Measurements from ENCODE around the gene ARHGAP9.
"Not testable (repeated sequence)": the region's sequence is repeated elsewhere in the genome, so short reads cannot be mapped to it uniquely, and the experiment has no call there.

ARHGAP9 gene

DNA sequence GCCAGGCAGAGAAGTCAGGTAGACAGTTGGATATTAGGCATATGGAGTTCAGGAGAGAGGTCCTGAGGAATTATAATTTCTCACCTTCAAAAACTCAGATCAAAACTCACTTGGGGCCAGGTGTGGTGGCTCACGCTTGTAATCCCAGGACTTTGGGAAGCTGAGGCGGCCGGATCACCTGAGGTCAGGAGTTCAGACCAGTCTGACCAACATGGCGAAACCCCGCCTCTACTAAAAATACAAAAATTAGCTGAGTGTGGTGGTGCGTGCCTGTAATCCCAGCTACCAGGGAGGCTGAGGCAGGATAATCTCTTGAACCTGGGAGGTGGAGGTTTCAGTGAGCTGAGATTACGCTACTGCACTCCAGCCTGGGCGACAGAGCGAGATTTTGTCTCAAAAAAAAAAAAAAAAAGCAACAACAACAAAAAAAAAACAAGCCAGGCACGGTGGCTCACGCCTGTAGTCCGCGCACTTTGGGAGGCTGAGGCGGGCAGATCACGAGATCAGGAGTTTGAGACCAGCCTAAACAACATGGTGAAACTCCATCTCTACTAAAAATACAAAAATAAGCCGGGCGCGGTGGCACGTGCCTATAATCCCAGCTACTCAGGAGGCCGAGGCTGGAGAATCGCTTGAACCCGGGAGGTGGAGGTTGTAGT is 22.8 kb upstream of the ARHGAP9 start:
- not testable (repeated sequence) for H3K4me3 ChIP-seq (ENCODE audit: low read depth, low read length); H3K27me3 ChIP-seq (ENCODE audit: control insufficient read depth, insufficient read depth, low read length); H3K9ac ChIP-seq (ENCODE audit: low read depth, low read length); H3K9me3 ChIP-seq (ENCODE audit: control insufficient read depth, insufficient read depth, low read length); H3K27ac ChIP-seq (ENCODE audit: low read depth, low read length); H3K4me1 ChIP-seq (ENCODE audit: control insufficient read depth, insufficient read depth, low read length)
- H3K36me3 ChIP-seq (ENCODE audit: control insufficient read depth, insufficient read depth, low read length), result peaks cover 84% of the 10 kb centered on the region

DNA sequence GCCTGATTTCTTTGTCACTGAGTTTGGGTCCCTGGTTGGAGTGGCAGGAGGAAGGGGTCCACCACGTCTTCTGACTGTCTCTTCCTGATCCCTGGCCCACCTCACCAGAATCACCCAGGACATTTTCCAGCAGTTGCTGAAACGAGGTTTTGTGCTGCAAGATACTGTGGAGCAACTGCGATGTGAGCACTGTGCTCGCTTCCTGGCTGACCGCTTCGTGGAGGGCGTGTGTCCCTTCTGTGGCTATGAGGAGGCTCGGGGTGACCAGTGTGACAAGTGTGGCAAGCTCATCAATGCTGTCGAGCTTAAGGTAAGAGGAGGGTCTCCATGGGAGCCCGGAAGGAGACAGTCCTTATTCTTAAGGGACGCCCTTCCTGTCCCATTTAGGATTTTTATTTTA is 20.5 kb upstream of the ARHGAP9 start:
- H3K36me3 ChIP-seq (ENCODE audit: control insufficient read depth, insufficient read depth, low read length), result peaks cover 89% of the 10 kb centered on the region
- no peaks in the 10 kb centered on the region for H3K9me3 ChIP-seq (ENCODE audit: control insufficient read depth, insufficient read depth, low read length)
- no peak overlapping the region for H3K9ac ChIP-seq (ENCODE audit: low read depth, low read length)
- H3K4me1 ChIP-seq (ENCODE audit: control insufficient read depth, insufficient read depth, low read length), result no peaks in the 10 kb centered on the region
- H3K4me3 ChIP-seq (ENCODE audit: low read depth, low read length), result no peak overlapping the region
- no peaks in the 10 kb centered on the region for H3K27me3 ChIP-seq (ENCODE audit: control insufficient read depth, insufficient read depth, low read length)
- no peak overlapping the region for H3K27ac ChIP-seq (ENCODE audit: low read depth, low read length)

DNA sequence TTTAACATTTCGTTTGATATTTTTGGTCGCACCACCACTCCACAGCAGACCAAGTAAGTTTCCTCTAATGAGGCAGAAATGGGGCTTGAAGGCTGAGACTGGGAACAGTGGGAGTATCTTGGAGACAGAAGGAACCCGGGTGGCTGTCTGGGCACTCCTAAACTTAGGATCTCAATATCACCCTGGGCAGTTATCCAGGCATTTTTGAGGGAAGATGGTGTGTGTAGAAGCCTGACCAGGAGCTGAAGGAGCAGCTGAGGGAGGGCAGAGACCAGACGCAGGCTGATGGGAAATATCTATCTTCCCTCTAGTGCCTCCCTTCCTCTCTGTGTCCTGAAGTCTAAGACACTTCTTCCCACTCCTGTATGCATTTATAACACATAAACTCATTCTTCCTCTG is 18.9 kb upstream of the ARHGAP9 start:
- Histone ChIP-seq H3K4me1 (ENCODE audit: control insufficient read depth, insufficient read depth, low read length) (no peaks in the 10 kb centered on the region), H3K27me3 (ENCODE audit: control insufficient read depth, insufficient read depth, low read length) (no peaks in the 10 kb centered on the region), H3K36me3 (ENCODE audit: control insufficient read depth, insufficient read depth, low read length) (peaks cover 76% of the 10 kb centered on the region), H3K27ac (ENCODE audit: low read depth, low read length) (no peak overlapping the region), H3K4me3 (ENCODE audit: low read depth, low read length) (no peak overlapping the region), H3K9ac (ENCODE audit: low read depth, low read length) (no peak overlapping the region), H3K9me3 (ENCODE audit: control insufficient read depth, insufficient read depth, low read length) (no peaks in the 10 kb centered on the region)

DNA sequence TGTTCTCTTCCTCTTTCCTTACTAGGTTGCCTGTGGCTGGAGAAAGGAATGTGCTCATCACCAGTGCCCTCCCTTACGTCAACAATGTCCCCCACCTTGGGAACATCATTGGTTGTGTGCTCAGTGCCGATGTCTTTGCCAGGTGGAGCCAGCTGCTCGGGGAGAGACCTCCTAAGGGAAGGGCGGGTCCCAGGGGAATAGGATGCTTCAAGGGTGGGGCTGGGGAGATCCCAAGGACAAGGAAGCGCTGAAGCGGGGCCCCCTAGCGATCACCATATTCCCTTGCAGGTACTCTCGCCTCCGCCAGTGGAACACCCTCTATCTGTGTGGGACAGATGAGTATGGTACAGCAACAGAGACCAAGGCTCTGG is 18.5 kb upstream of the ARHGAP9 start:
- no peaks in the 10 kb centered on the region for H3K27me3 ChIP-seq (ENCODE audit: control insufficient read depth, insufficient read depth, low read length)
- no peaks in the 10 kb centered on the region for H3K9me3 ChIP-seq (ENCODE audit: control insufficient read depth, insufficient read depth, low read length)
- H3K4me3 ChIP-seq (ENCODE audit: low read depth, low read length), result no peak overlapping the region
- H3K9ac ChIP-seq (ENCODE audit: low read depth, low read length), result no peak overlapping the region
- no peaks in the 10 kb centered on the region for H3K4me1 ChIP-seq (ENCODE audit: control insufficient read depth, insufficient read depth, low read length)
- H3K27ac ChIP-seq (ENCODE audit: low read depth, low read length), result no peak overlapping the region
- peaks cover 73% of the 10 kb centered on the region for H3K36me3 ChIP-seq (ENCODE audit: control insufficient read depth, insufficient read depth, low read length)

DNA sequence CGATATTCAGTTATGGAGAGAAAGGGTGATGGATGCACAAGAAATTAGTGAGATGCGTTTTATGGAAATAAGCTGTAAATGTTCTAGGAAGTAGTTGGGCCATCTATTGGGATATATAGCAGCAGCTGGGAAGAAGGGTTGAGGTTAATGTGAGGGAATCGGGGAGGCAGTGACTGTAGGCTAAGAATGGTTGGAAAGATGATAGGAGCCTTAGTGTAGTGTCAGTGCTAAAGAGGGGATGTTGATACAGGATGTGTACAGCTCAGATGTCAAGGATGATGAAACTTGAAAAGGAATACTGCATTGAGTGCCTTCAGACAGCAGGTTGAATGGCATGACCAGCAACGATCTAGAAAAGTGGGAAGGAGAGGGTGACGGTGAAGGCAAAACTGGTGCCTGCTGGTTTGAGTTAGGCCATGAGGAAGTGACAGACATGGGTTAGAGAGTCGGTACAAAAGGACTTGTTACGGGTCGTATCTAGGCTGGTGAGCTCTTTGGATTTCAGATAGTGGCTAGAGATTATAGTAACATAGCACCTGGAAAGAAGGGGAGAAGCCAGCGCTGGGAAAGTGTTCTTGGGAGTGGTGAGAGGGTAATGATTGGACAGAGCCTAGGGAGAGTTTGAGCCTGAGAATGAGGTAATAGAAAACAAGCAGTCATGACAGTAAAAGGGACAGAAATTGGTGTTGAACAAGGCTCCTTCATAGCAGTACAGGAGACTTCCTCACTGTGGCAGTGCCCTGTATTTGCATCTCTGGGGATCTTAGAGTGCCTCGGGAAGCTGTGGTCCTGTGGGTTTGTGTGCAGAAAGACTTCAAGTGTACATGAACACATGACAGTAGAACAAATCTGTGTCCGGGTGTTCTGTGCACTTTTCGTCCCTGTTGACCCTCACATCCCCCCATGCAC is 17.8 kb upstream of the ARHGAP9 start:
- Histone ChIP-seq H3K4me1 (ENCODE audit: control insufficient read depth, insufficient read depth, low read length) (no peaks in the 10 kb centered on the region), H3K4me3 (ENCODE audit: low read depth, low read length) (no peak overlapping the region), H3K27ac (ENCODE audit: low read depth, low read length) (no peak overlapping the region), H3K27me3 (ENCODE audit: control insufficient read depth, insufficient read depth, low read length) (no peaks in the 10 kb centered on the region), H3K36me3 (ENCODE audit: control insufficient read depth, insufficient read depth, low read length) (peaks cover 74% of the 10 kb centered on the region), H3K9me3 (ENCODE audit: control insufficient read depth, insufficient read depth, low read length) (peaks cover 5% of the 10 kb centered on the region; the same call in 1 of the 2 replicates), H3K9ac (ENCODE audit: low read depth, low read length) (no peak overlapping the region)

DNA sequence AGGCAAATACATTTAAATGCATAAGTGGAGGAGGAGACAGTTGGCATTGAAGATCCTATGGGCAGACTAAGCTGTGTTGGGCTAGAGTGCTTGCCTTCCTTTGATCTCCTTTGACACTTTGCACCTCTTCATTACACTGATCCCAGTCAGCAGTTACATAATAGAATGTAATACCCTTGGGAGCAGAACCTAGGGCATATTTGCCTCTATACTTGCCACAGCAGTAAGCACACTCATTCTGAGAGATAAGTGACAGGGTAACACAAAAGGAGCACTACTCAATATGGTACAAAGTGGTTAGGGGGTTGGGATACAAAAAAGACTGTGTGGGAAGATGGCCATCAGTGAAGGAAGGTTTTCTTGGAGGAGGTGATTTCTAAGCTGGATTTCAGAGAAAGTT is 17.2 kb upstream of the ARHGAP9 start:
- H3K4me3 ChIP-seq (ENCODE audit: low read depth, low read length), result no peak overlapping the region
- peaks cover 73% of the 10 kb centered on the region for H3K36me3 ChIP-seq (ENCODE audit: control insufficient read depth, insufficient read depth, low read length)
- H3K4me1 ChIP-seq (ENCODE audit: control insufficient read depth, insufficient read depth, low read length), result no peaks in the 10 kb centered on the region
- H3K27me3 ChIP-seq (ENCODE audit: control insufficient read depth, insufficient read depth, low read length), result no peaks in the 10 kb centered on the region
- no peak overlapping the region for H3K27ac ChIP-seq (ENCODE audit: low read depth, low read length)
- no peak overlapping the region for H3K9ac ChIP-seq (ENCODE audit: low read depth, low read length)
- peaks cover 5% of the 10 kb centered on the region; the same call in 1 of the 2 replicates for H3K9me3 ChIP-seq (ENCODE audit: control insufficient read depth, insufficient read depth, low read length)

DNA sequence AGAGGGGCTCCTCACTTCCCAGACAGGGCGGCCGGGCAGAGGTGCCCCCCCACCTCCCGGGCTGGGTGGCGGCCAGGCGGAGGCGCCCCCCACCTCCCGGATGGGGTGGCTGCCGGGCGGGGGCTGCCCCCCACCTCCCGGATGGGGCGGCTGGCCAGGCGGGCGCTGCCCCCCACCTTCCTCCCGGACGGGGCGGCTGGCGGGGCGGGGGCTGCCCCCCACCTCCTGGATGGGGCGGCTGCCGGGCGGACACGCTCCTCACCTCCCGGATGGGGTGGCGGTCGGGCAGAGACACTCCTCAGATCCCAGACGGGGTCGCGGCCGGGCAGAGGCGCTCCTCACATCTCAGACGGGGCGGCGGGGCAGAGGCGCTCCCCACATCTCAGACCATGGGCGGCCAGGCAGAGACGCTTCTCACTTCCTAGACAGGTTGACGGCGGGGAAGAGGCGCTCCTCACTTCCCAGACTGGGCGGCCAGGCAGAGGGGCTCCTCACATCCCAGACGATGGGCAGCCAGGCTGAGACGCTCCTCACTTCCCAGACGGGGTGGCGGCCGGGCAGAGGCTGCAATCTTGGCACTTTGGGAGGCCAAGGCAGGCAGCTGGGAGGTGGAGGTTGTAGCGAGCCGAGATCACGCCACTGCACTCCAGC is 15.5 kb upstream of the ARHGAP9 start:
- H3K27me3 ChIP-seq (ENCODE audit: control insufficient read depth, insufficient read depth, low read length); H3K4me1 ChIP-seq (ENCODE audit: control insufficient read depth, insufficient read depth, low read length); H3K9me3 ChIP-seq (ENCODE audit: control insufficient read depth, insufficient read depth, low read length); H3K9ac ChIP-seq (ENCODE audit: low read depth, low read length); H3K27ac ChIP-seq (ENCODE audit: low read depth, low read length); H3K4me3 ChIP-seq (ENCODE audit: low read depth, low read length): not testable (repeated sequence)
- peaks cover 73% of the 10 kb centered on the region for H3K36me3 ChIP-seq (ENCODE audit: control insufficient read depth, insufficient read depth, low read length)

DNA sequence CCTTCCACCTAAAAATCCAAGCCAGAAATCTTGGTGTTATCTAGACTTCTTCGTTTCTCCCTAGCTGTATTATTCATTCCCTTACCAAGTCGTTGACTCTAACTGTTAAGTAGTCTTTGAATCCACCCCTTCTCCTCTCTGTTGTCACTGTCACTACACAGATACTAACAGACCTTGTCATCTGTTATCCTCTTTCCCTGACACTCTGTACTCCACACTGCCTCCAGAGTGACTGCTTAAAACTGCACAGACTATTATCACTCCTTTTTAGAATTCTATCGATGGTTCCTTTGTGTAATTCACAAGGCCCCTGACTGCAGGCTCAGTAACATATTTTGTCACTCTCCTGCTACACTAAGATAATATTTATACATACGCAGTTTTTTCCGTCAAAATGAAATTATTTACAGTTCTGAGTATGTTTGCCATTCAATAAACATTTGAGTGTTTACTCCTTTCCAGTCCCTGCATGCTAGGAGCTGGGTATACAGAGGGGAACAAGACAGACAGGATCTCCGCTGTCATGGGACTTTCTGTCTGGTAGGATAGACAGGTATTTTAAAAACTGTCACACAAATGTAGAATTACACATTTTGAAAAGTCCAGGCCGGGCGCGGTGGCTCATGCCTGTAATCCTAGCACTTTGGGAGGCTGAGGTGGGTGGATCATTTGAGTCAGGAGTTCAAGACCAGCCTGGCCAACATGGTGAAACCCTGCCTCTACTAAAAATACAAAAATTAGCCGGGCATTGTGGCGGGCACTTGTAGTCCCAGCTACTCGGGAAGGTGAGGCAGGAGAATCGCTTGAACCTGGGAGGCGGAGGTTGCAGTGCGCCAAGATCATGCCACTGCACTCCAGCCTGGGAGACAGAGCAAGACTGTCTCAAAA is 12.0 kb upstream of the ARHGAP9 start:
- peaks cover 57% of the 10 kb centered on the region for H3K36me3 ChIP-seq (ENCODE audit: control insufficient read depth, insufficient read depth, low read length)
- peaks cover 5% of the 10 kb centered on the region; the same call in 1 of the 2 replicates for H3K4me1 ChIP-seq (ENCODE audit: control insufficient read depth, insufficient read depth, low read length)
- H3K27me3 ChIP-seq (ENCODE audit: control insufficient read depth, insufficient read depth, low read length), result no peaks in the 10 kb centered on the region
- no peak overlapping the region for H3K9ac ChIP-seq (ENCODE audit: low read depth, low read length)
- H3K4me3 ChIP-seq (ENCODE audit: low read depth, low read length), result no peak overlapping the region
- peaks cover 5% of the 10 kb centered on the region; the same call in 1 of the 2 replicates for H3K9me3 ChIP-seq (ENCODE audit: control insufficient read depth, insufficient read depth, low read length)
- H3K27ac ChIP-seq (ENCODE audit: low read depth, low read length), result no peak overlapping the region

DNA sequence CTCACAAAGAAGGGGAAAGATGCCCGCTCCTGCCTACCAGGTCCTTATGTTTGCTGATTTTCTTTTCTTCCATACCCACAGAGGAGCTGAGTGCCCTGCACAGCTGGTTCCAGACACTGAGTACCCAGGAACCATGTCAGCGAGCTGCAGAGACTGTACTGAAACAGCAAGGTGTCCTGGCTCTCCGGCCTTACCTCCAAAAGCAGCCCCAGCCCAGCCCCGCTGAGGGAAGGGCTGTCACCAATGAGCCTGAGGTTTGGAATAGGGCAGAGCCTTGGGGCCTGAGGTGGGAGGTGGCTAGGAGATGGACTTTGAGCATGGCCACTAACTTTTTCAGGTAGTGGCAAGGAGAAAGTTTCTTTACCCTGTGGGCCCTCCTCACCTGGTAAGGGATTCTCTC is 10.5 kb upstream of the ARHGAP9 start:
- no peak overlapping the region for H3K9ac ChIP-seq (ENCODE audit: low read depth, low read length)
- peaks cover 5% of the 10 kb centered on the region; the same call in 1 of the 2 replicates for H3K4me1 ChIP-seq (ENCODE audit: control insufficient read depth, insufficient read depth, low read length)
- H3K27me3 ChIP-seq (ENCODE audit: control insufficient read depth, insufficient read depth, low read length), result no peaks in the 10 kb centered on the region
- no peak overlapping the region for H3K4me3 ChIP-seq (ENCODE audit: low read depth, low read length)
- H3K27ac ChIP-seq (ENCODE audit: low read depth, low read length), result no peak overlapping the region
- H3K36me3 ChIP-seq (ENCODE audit: control insufficient read depth, insufficient read depth, low read length), result peaks cover 45% of the 10 kb centered on the region
- H3K9me3 ChIP-seq (ENCODE audit: control insufficient read depth, insufficient read depth, low read length), result peaks cover 5% of the 10 kb centered on the region; the same call in 1 of the 2 replicates

DNA sequence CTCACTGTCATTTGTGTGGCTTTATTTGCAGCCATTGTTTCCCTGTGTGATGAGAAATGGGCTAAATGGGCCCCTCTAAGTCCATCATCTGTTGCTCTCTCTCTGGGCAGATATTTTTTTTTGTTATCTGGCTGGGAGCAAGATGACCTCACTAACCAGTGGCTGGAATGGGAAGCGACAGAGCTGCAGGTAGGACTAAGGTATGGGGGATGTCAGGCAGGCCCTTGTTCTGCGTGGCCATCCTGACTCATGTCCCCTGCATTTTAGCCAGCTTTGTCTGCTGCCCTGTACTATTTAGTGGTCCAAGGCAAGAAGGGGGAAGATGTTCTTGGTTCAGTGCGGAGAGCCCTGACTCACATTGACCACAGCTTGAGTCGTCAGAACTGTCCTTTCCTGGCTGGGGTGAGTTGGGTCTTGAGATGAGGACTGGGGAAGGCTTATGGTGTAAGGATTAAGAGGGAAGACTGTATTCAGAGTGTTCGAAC is 9.5 kb upstream of the ARHGAP9 start:
- Histone ChIP-seq H3K27ac (ENCODE audit: low read depth, low read length) (no peak overlapping the region), H3K36me3 (ENCODE audit: control insufficient read depth, insufficient read depth, low read length) (peaks cover 45% of the 10 kb centered on the region), H3K9ac (ENCODE audit: low read depth, low read length) (peak overlapping the region; percentile 97; the same call in 1 of the 2 replicates)

More for the DNA sequence above, 9.5 kb upstream of the ARHGAP9 start:
- Histone ChIP-seq H3K9me3 (ENCODE audit: control insufficient read depth, insufficient read depth, low read length) (peaks cover 5% of the 10 kb centered on the region; the same call in 1 of the 2 replicates), H3K4me1 (ENCODE audit: control insufficient read depth, insufficient read depth, low read length) (peaks cover 5% of the 10 kb centered on the region; the same call in 1 of the 2 replicates), H3K27me3 (ENCODE audit: control insufficient read depth, insufficient read depth, low read length) (no peaks in the 10 kb centered on the region), H3K4me3 (ENCODE audit: low read depth, low read length) (peak overlapping the region; percentile 91)

Measured in HUES48 (cell line).